Heart right ventricle (tissue), 16 donors: Measurements from ENCODE around the gene SPO11. TPM values are rescaled to one million over a fixed set of nuclear protein-coding genes. Genes with fewer than 3 reads are reported as not detected.

ENCODE experiments used
- ATAC-seq, 8 donors: fragments of 200-7000 bp; cut with Tn5 transposase; one replicate each; pipeline ENCODE4 v1.9.1; 2020; ENCODE audit warnings: mild to moderate bottlenecking in 8 of 8, moderate library complexity in 8 of 8, moderate number of reproducible peaks in 1 of 8
- DNase-seq, 2 donors: peaks; one replicate each; pipeline ENCODE4 v3.0.0-alpha.2; 2020
- H3K27ac ChIP-seq, 10 donors: fragments of 200-600 bp; sonication (generic) in 2 of 10; one replicate each; pipeline versions ENCODE4 v1.5.0 to v1.8.0; 2020 to 2022; ENCODE audit warnings: mild to moderate bottlenecking in 3 of 10
- H3K27me3 ChIP-seq, 7 donors: fragments of 200-600 bp; one replicate each; pipeline ENCODE4 v1.8.0; 2021 to 2022; ENCODE audit warnings: mild to moderate bottlenecking in 2 of 7
- H3K36me3 ChIP-seq, 9 donors: fragments of 200-600 bp; sonication (generic) in 1 of 9; one replicate each; pipeline versions ENCODE4 v1.5.0 to v1.8.0; 2020 to 2022; ENCODE audit warnings: mild to moderate bottlenecking in 2 of 9
- H3K4me1 ChIP-seq, 9 donors: fragments of 200-600 bp; sonication (generic) in 1 of 9; one replicate each; pipeline versions ENCODE4 v1.5.0 to v1.8.0; 2020 to 2022; ENCODE audit warnings: mild to moderate bottlenecking in 4 of 9
- H3K4me3 ChIP-seq, 10 donors: fragments of 200-600 bp; sonication (generic) in 2 of 10; one replicate each; pipeline versions ENCODE4 v1.5.0 to v1.8.0; 2020 to 2022; ENCODE audit warnings: mild to moderate bottlenecking in 7 of 10, moderate library complexity in 2 of 10
- H3K9me3 ChIP-seq, 11 donors: fragments of 200-600 bp in 10 of 11; sonication (generic) in 2 of 11; one replicate each; pipeline versions ENCODE4 v1.5.0 to v1.8.0; 2013 to 2022; ENCODE audit warnings: mild to moderate bottlenecking in 2 of 11, control low read depth in 1 of 11, moderate library complexity in 1 of 11
- CTCF ChIP-seq, 9 donors: fragments of 200-600 bp; sonication (generic) in 2 of 9; IDR thresholded peaks; one replicate each; pipeline versions ENCODE4 v1.5.0 to v1.8.0; 2021 to 2022; ENCODE audit warnings: antibody characterized with exemption in 9 of 9, mild to moderate bottlenecking in 5 of 9, moderate library complexity in 1 of 9
- WGBS, 2 donors: extraction: QIAGEN DNeasy Blood & Tissue Kit; methylation state at CpG; one replicate each; pipeline ENCODE4 v1.1.7; 2013; ENCODE audit warnings: inconsistent platforms in 1 of 2; 5-methylcytosine and 5-hydroxymethylcytosine counted together
- intact Hi-C, 10 donors: fragments of 100-400 bp; cut with DNase I; formaldehyde crosslinking; loops; one replicate each; pipeline versions ENCODE4 v1.11.1 to v1.14.2; 2022
- polyA plus RNA-seq, 2 donors: library from polyadenylated mRNA; stranded (reverse); fragments of 200-250 nt; gene quantifications; one replicate each; pipeline ENCODE4 v1.2.3, GENCODE V29; 2013
- total RNA-seq, 10 donors: library from RNA; stranded (reverse); fragmentation: NEBNext Ultra II Directional in 3 of 10; extraction: Animal tissue kit (Norgen Biotek cat#: 25700) in 3 of 10; gene quantifications; one replicate each; pipeline versions ENCODE4 v1.2.1 to v1.2.4, GENCODE V29; 2021 to 2023
- donor health status: Arrhythmogenic right ventricular cardiomyopathy.
- donor health status: ischemic (EF 13 %, LVEDD 7.1; RV severe dilation, severe dysfunction).
- donor health status: healthy with polysubstance abuse.
- donor health status: DM: no; HTN: yes; CAD: no.
- donor health status: DM: no; HTN: no; CAD: no.
- donor health status: ischemic (EF 25% LVEDD 6.9; RV normal size, moderate dysfunction).
- donor health status: ischemic (EF 25% LVEDD 5.7; RV mildly dilated, moderate dysfunction).
- donor health status: healthy.
- donor health status: DM: yes; HTN: yes; CAD: no.
- donor health status: Ischemic cardiomyopathy.
- donor health status: ischemic (EF 35%, LVEDD 5.7; RV mildly dilated, moderate dysfunction).
- donor health status: nonischemic (EF 11% LVEDD 7.7; RV severe dilation, severe dysfunction).
- donor health status: DM: yes; HTN: yes; CAD: no.
- donor health status: PGD.
- donor health status: ischemic (EF 29% LVEDD 5.4; RV normal size, mild dysfunction).
- donor health status: nonischemic (EF 23%, LVEDD 6.1; RV moderate dilation, normal function).

The SPO11 gene
- total and polyA plus RNA-seq, 12 donors = not detected

- no peaks in the 10 kb centered on the region for H3K9me3 ChIP-seq
- ATAC-seq (no peak), DNase-seq (no peak)
- WGBS, 2 donors = 80 to 85% methylated on average over 7 of the region's 7 CpGs
- no peak overlapping the region for H3K27ac ChIP-seq
- H3K4me1 ChIP-seq = no peaks in the 10 kb centered on the region
- H3K36me3 ChIP-seq = no peaks in the 10 kb centered on the region
- intact Hi-C loops = no loop called here
- peaks cover 3 to 82% (median 46%) of the 10 kb centered on the region in 7 donors for H3K27me3 ChIP-seq
- no peak overlapping the region for H3K4me3 ChIP-seq
- no peak for TF ChIP-seq CTCF (IDR thresholded peaks at IDR 0.05)
Observed at GRCh38 chr20:57283860-57284259, 45.7 kb upstream of the SPO11 start.

GRCh38 chr20:57287007-57287880, 42.4 kb upstream of the SPO11 start:
- peaks cover 3 to 98% (median 65%) of the 10 kb centered on the region in 7 donors for H3K27me3 ChIP-seq
- 38% methylated on average over 14 of the region's 14 CpGs for whole genome bisulfite sequencing, 2 donors
- no peak overlapping the region for H3K4me3 ChIP-seq
- no peak for ATAC-seq
- H3K4me1 ChIP-seq = no peaks in the 10 kb centered on the region
- H3K27ac ChIP-seq = no peak overlapping the region
- H3K36me3 ChIP-seq = no peaks in the 10 kb centered on the region
- TF ChIP-seq CTCF (IDR thresholded peaks at IDR 0.05) = no peak
- intact Hi-C loops = no loop called here
- DNase-seq = no peak
- no peaks in the 10 kb centered on the region for H3K9me3 ChIP-seq

- ATAC-seq = no peak
- peaks cover 3 to 100% (median 70%) of the 10 kb centered on the region in 7 donors for H3K27me3 ChIP-seq
- H3K27ac ChIP-seq = no peak overlapping the region
- TF ChIP-seq CTCF (IDR thresholded peaks at IDR 0.05) = no peak
- WGBS, 2 donors = 50 to 53% methylated on average over 6 of the region's 6 CpGs
- no peak for DNase-seq
- intact Hi-C loops = no loop called here
- no peaks in the 10 kb centered on the region for H3K4me1 ChIP-seq
- H3K4me3 ChIP-seq = no peak overlapping the region
- no peaks in the 10 kb centered on the region for H3K9me3 ChIP-seq
- H3K36me3 ChIP-seq = no peaks in the 10 kb centered on the region
Observed at GRCh38 chr20:57287901-57288300, 41.7 kb upstream of the SPO11 start.

- no peaks in the 10 kb centered on the region for H3K36me3 ChIP-seq
- WGBS, 2 donors = 43 to 49% methylated on average over 16 of the region's 16 CpGs
- intact Hi-C loops = no loop called here
- no peaks in the 10 kb centered on the region for H3K9me3 ChIP-seq
- ATAC-seq (no peak), DNase-seq (no peak)
- no peak for TF ChIP-seq CTCF (IDR thresholded peaks at IDR 0.05)
- H3K4me3 ChIP-seq = no peak overlapping the region
- no peak overlapping the region for H3K27ac ChIP-seq
- H3K27me3 ChIP-seq = peaks cover 3 to 94% (median 67%) of the 10 kb centered on the region in 7 donors
- H3K4me1 ChIP-seq = no peaks in the 10 kb centered on the region
Observed at GRCh38 chr20:57288651-57289277, 40.8 kb upstream of the SPO11 start.
